ENCODE results near the gene TINAGL1. TPM values are rescaled to one million over a fixed set of nuclear protein-coding genes. Genes with fewer than 3 reads are reported as not detected.

The TINAGL1 gene
- total RNA-seq, 1 donor from 2014 or later: not detected

GRCh38 chr1:31548907-31549808 is 27.2 kb upstream of the TINAGL1 start:
- H3K9me3 Mint-ChIP-seq: no peaks in the 10 kb centered on the region
- CTCF ChIA-PET: interaction anchor here (0.6 to 4.6 kb wide), 16 partner anchors 9 to 830 kb away, joined by 3 to 43 read pairs (median 4); no protein-coding TSS in a partner anchor
- peaks cover 6% of the 10 kb centered on the region for H3K27me3 Mint-ChIP-seq
- H3K36me3 Mint-ChIP-seq (ENCODE audit: low read depth): no peaks in the 10 kb centered on the region
- H3K4me3 Mint-ChIP-seq: peak overlapping the region; percentile 17
- DNase-seq (peak; percentile 79), ATAC-seq (ENCODE audit: low read depth) (peak; percentile 98)
- intact Hi-C loops (cut with micrococcal nuclease): loop anchor here (1.0 to 10.0 kb wide), 6 partner anchors 128 to 824 kb away; partner anchors contain the start of gene MATN1
- H3K27ac Mint-ChIP-seq: no peak overlapping the region
- peak; percentile 53 for TF ChIP-seq CTCF (IDR thresholded peaks at IDR 0.05)
- POLR2A ChIA-PET: interaction anchor here (0.6 to 1.9 kb wide), 4 partner anchors 63 to 240 kb away, joined by 3 to 6 read pairs (median 5); partner anchors contain the start of gene PEF1
- H3K4me1 Mint-ChIP-seq: peaks cover 11% of the 10 kb centered on the region

- Mint-ChIP-seq H3K4me1 (peaks cover 11% of the 10 kb centered on the region), H3K27me3 (peaks cover 6% of the 10 kb centered on the region), H3K36me3 (ENCODE audit: low read depth) (no peaks in the 10 kb centered on the region), H3K9me3 (no peaks in the 10 kb centered on the region), H3K27ac (no peak overlapping the region), H3K4me3 (no peak overlapping the region)
- intact Hi-C loops (cut with micrococcal nuclease): loop anchor here (1.0 to 10.0 kb wide), 5 partner anchors 129 to 825 kb away; partner anchors contain the start of gene MATN1
- ChIA-PET POLR2A (interaction anchor here (1.2 to 1.9 kb wide), 2 partner anchors 95 to 156 kb away, joined by 3 to 6 read pairs; partner anchors contain the start of gene PEF1), CTCF (interaction anchor here (1.1 to 4.6 kb wide), 9 partner anchors 10 to 831 kb away, joined by 3 to 43 read pairs (median 8); no protein-coding TSS in a partner anchor)
- ATAC-seq (ENCODE audit: low read depth) (no peak), DNase-seq (no peak)
- TF ChIP-seq CTCF (IDR thresholded peaks at IDR 0.05): no peak
These were observed 26.3 kb upstream of the TINAGL1 start for GRCh38 chr1:31549809-31550620.

- Mint-ChIP-seq H3K9me3 (no peaks in the 10 kb centered on the region), H3K4me3 (no peak overlapping the region), H3K4me1 (peaks cover 11% of the 10 kb centered on the region), H3K27ac (no peak overlapping the region), H3K36me3 (ENCODE audit: low read depth) (no peaks in the 10 kb centered on the region), H3K27me3 (peaks cover 6% of the 10 kb centered on the region)
- POLR2A ChIA-PET: no interaction called here
- intact Hi-C loops (cut with micrococcal nuclease): no loop called here
- TF ChIP-seq CTCF (IDR thresholded peaks at IDR 0.05): no peak
- CTCF ChIA-PET: interaction anchor here (2.6 to 4.6 kb wide), 2 partner anchors 11 to 156 kb away, joined by 8 to 43 read pairs; no protein-coding TSS in a partner anchor
- DNase-seq (no peak), ATAC-seq (ENCODE audit: low read depth) (no peak)
These were observed 25.1 kb upstream of the TINAGL1 start for GRCh38 chr1:31551208-31551607.

GRCh38 chr1:31552489-31552888 is 23.8 kb upstream of the TINAGL1 start:
- POLR2A ChIA-PET: no interaction called here
- no peak for TF ChIP-seq CTCF (IDR thresholded peaks at IDR 0.05)
- DNase-seq (no peak), ATAC-seq (ENCODE audit: low read depth) (no peak)
- Mint-ChIP-seq H3K27ac (no peak overlapping the region), H3K27me3 (peaks cover 6% of the 10 kb centered on the region), H3K4me1 (peaks cover 11% of the 10 kb centered on the region), H3K9me3 (no peaks in the 10 kb centered on the region), H3K36me3 (ENCODE audit: low read depth) (no peaks in the 10 kb centered on the region), H3K4me3 (no peak overlapping the region)
- intact Hi-C loops (cut with micrococcal nuclease): no loop called here
- CTCF ChIA-PET: no interaction called here

Data from activated B cell treated with CpG ODN at 0.5 μM for 24 hours (primary cell).